ENCODE data around the gene KHK.

KHK gene

GRCh38 chr2:27131429-27131828 is 44.9 kb downstream of the KHK start:
- Histone ChIP-seq H3K9me3 (ENCODE audit: low read depth, low read length) (no peaks in the 10 kb centered on the region), H3K4me3 (no peak overlapping the region), H3K36me3 (ENCODE audit: insufficient read depth, low read length) (peaks cover 36% of the 10 kb centered on the region), H3K9ac (ENCODE audit: insufficient read length) (no peak overlapping the region), H3K27ac (no peak overlapping the region)
- TF ChIP-seq POLR2AphosphoS5 (IDR thresholded peaks at IDR 0.05; ENCODE audit: borderline replicate concordance, low read depth, low read length), result no peak
- no peak for TF ChIP-seq FOXP2 (optimal IDR thresholded peaks at IDR 0.05; ENCODE audit: control extremely low read depth, extremely low read length, insufficient read depth)
- TF ChIP-seq EZH2 (IDR thresholded peaks at IDR 0.05), result no peak
- no peak for DNase-seq (ENCODE audit: low read depth, low spot score)

DNA sequence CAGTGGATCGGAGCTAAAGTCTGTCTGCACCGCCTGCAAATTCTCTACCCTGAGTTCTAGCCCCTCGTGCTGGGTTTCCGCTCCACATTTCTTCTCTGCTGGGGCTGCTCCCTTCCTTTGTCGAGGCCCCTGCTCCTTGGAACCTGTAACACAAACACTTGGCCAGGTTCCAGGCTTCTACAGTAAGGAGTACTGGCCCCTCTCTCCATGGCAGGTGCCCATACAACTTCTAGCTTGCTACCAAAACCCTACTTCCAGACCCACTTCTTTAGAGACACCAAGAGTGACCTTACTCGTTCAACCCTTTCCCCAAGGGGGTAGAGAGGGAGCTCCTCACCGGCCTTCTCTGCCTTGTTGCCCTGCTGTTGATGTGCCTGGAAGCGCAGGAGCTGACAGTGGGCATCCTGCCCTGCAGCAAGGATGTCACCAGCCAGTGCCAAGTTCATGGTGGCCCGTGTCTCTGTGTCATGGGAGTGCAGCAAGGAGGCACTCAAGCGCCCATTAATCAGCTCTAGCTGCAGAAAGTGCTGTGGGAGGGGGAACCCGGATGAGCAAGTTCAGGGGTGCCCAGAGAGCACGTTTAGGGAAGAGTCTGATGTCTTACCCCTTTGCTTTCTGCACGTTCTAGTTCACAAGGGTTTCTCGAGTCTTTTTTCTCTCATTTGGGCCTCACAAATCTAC is 46.8 kb downstream of the KHK start:
- H3K27ac ChIP-seq, result no peak overlapping the region
- DNase-seq (ENCODE audit: low read depth, low spot score), result no peak

GRCh38 chr2:27133905-27134780 is 47.6 kb downstream of the KHK start, which contains the start of gene PREB:
Gene PREB (minus strand): TSS chr2:27134636. CDS start chr2:27134421, 215 bp downstream.
- peak within 1 kb of the TSS; percentile 99 for H3K4me3 ChIP-seq
- H3K36me3 ChIP-seq (ENCODE audit: insufficient read depth, low read length), result peaks cover 36% of the 10 kb centered on the region
- no peak for TF ChIP-seq EZH2 (IDR thresholded peaks at IDR 0.05)
- TF ChIP-seq FOXP2 (optimal IDR thresholded peaks at IDR 0.05; ENCODE audit: control extremely low read depth, extremely low read length, insufficient read depth), result peak; percentile 75
- TF ChIP-seq POLR2AphosphoS5 (IDR thresholded peaks at IDR 0.05; ENCODE audit: borderline replicate concordance, low read depth, low read length), result peak; percentile 88
- peak; percentile 48 for DNase-seq (ENCODE audit: low read depth, low spot score)
- no peaks in the 10 kb centered on the region for H3K9me3 ChIP-seq (ENCODE audit: low read depth, low read length)
- peak within 1 kb of the TSS; percentile 54; the same call in 1 of the 2 replicates for H3K27ac ChIP-seq
- peak within 1 kb of the TSS; percentile 96 for H3K9ac ChIP-seq (ENCODE audit: insufficient read length)

More for the DNA sequence above, 46.8 kb downstream of the KHK start:
- Histone ChIP-seq H3K4me3 (peak overlapping the region; percentile 99), H3K36me3 (ENCODE audit: insufficient read depth, low read length) (peaks cover 36% of the 10 kb centered on the region), H3K9ac (ENCODE audit: insufficient read length) (peak overlapping the region; percentile 96), H3K9me3 (ENCODE audit: low read depth, low read length) (no peaks in the 10 kb centered on the region)
- TF ChIP-seq EZH2 (IDR thresholded peaks at IDR 0.05) (no peak), POLR2AphosphoS5 (IDR thresholded peaks at IDR 0.05; ENCODE audit: borderline replicate concordance, low read depth, low read length) (no peak), FOXP2 (optimal IDR thresholded peaks at IDR 0.05; ENCODE audit: control extremely low read depth, extremely low read length, insufficient read depth) (no peak)

GRCh38 chr2:27134781-27135477 is 48.4 kb downstream of the KHK start:
- Histone ChIP-seq H3K27ac (peak overlapping the region; percentile 54; the same call in 1 of the 2 replicates), H3K9ac (ENCODE audit: insufficient read length) (no peak overlapping the region)

DNA sequence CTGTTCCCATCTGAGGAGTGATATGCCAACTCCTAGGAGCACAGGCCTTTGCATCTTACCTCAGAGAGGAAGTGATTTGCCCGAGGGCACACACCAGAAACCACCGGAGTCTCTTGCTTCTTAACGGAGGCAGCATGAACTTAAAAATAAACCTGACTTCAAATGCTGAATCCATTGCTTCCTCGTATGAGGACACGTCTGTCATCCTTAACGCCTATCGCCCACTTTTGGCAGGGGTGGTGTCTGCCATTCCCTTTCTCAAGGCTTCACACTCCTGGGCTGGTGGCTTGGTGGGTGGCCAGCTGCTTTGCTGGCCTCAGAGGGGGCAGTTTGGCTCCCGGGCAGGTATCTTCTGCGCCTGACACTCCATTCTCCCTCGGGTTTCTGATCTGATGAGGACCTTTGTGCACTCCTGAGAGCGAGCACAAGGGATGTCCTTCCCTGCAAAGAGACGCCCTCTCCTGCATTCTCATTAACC is 48.9 kb downstream of the KHK start:
- TF ChIP-seq POLR2AphosphoS5 (IDR thresholded peaks at IDR 0.05; ENCODE audit: borderline replicate concordance, low read depth, low read length) (no peak), EZH2 (IDR thresholded peaks at IDR 0.05) (no peak), FOXP2 (optimal IDR thresholded peaks at IDR 0.05; ENCODE audit: control extremely low read depth, extremely low read length, insufficient read depth) (no peak)
- H3K4me3 ChIP-seq, result no peak overlapping the region
- DNase-seq (ENCODE audit: low read depth, low spot score), result no peak
- H3K9ac ChIP-seq (ENCODE audit: insufficient read length), result no peak overlapping the region
- H3K36me3 ChIP-seq (ENCODE audit: insufficient read depth, low read length), result peaks cover 29% of the 10 kb centered on the region
- no peaks in the 10 kb centered on the region for H3K9me3 ChIP-seq (ENCODE audit: low read depth, low read length)
- no peak overlapping the region for H3K27ac ChIP-seq

More at GRCh38 chr2:27134781-27135477, 48.4 kb downstream of the KHK start:
- Histone ChIP-seq H3K4me3 (peak overlapping the region; percentile 99), H3K9me3 (ENCODE audit: low read depth, low read length) (no peaks in the 10 kb centered on the region), H3K36me3 (ENCODE audit: insufficient read depth, low read length) (peaks cover 35% of the 10 kb centered on the region)
- TF ChIP-seq FOXP2 (optimal IDR thresholded peaks at IDR 0.05; ENCODE audit: control extremely low read depth, extremely low read length, insufficient read depth) (peak; percentile 2), EZH2 (IDR thresholded peaks at IDR 0.05) (no peak), POLR2AphosphoS5 (IDR thresholded peaks at IDR 0.05; ENCODE audit: borderline replicate concordance, low read depth, low read length) (no peak)
- no peak for DNase-seq (ENCODE audit: low read depth, low spot score)

- no peaks in the 10 kb centered on the region for H3K9me3 ChIP-seq (ENCODE audit: low read depth, low read length)
- no peak overlapping the region for H3K4me3 ChIP-seq
- no peak for TF ChIP-seq EZH2 (IDR thresholded peaks at IDR 0.05)
- peaks cover 16% of the 10 kb centered on the region for H3K36me3 ChIP-seq (ENCODE audit: insufficient read depth, low read length)
- DNase-seq (ENCODE audit: low read depth, low spot score), result no peak
- no peak overlapping the region for H3K9ac ChIP-seq (ENCODE audit: insufficient read length)
- H3K27ac ChIP-seq, result no peak overlapping the region
These were observed 50.2 kb downstream of the KHK start for GRCh38 chr2:27136751-27137150.

DNA sequence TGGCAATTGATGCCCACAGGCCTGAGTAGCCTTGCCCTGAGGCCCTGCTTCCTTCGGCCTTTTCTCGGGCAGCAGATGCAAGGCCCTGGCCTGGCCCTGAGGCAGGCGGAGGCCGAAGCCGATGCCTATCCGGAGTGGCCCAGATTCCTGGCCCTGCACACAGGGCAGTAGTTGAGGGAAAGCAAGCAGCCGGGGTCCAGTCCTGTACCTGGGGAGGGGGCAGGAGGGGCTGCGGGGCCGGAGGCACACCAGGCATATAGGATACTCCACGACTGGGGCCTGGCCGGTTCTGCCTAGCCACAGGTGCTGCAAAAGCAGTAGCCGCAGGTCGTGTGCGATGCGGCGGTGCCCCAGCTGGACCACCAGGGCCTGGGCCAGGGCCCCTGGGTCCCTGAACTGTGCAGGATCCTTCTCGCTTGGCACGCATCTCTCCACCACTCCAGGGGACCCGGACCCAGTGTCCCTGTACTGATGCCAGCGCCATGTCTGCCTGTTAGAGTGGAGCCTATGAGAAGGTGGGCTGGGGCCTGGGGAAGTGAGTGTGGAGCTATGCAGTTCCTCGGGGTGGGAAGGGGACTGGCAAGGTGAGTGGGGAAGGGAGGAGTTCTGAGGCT is 50.9 kb downstream of the KHK start:
- H3K27ac ChIP-seq, result no peak overlapping the region
- H3K9me3 ChIP-seq (ENCODE audit: low read depth, low read length), result no peaks in the 10 kb centered on the region
- peaks cover 10% of the 10 kb centered on the region for H3K36me3 ChIP-seq (ENCODE audit: insufficient read depth, low read length)
- no peak for DNase-seq (ENCODE audit: low read depth, low spot score)
- no peak overlapping the region for H3K4me3 ChIP-seq
- H3K9ac ChIP-seq (ENCODE audit: insufficient read length), result no peak overlapping the region
- TF ChIP-seq EZH2 (IDR thresholded peaks at IDR 0.05) (no peak), POLR2AphosphoS5 (IDR thresholded peaks at IDR 0.05; ENCODE audit: borderline replicate concordance, low read depth, low read length) (no peak), FOXP2 (optimal IDR thresholded peaks at IDR 0.05; ENCODE audit: control extremely low read depth, extremely low read length, insufficient read depth) (no peak)
